ENCODE results near the gene TMEM236. TPM values are rescaled to one million over a fixed set of nuclear protein-coding genes. Genes with fewer than 3 reads are reported as not detected.

Gene TMEM236
- total RNA-seq, 2 donors from 2014 or later: 0.14 to 0.45 TPM

DNA sequence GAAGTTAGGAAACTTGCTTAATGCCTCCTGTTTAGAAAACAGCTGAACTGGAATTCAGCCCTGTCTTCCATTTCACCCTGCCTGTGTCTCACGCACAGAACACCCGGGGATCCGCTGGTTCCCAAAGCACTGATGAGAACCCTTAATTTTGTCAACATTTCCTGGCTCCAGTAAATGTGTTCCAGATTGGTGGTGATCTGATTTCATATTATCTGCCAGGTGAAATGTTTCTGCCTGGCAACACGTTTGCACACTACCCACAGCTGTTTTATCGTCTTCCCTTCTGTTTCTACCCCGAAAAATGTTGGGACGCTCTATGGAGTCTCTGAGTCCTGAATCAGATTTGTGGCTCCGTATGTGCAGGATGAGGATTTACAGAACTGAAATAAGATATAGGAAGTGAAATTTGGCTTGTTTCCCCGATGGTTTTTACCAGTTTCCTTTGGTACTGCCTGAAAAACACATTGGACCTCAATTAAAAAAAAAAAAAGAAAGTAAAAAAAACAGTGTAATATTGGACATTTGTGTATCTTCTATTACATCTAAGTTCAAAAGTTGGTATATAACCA lies 86.2 kb downstream of the TMEM236 start:
- no peaks in the 10 kb centered on the region for H3K4me1 ChIP-seq (replicated peaks)
- no peaks in the 10 kb centered on the region for H3K36me3 ChIP-seq
- no peak for DNase-seq (ENCODE audit: low spot score)
- no peak overlapping the region for H3K4me3 ChIP-seq
- no peak overlapping the region for H3K27ac ChIP-seq
- intact Hi-C loops (cut with DNase I): no loop called here
- WGBS: 36% methylated on average over 9 of the region's 9 CpGs
- no peaks in the 10 kb centered on the region for H3K27me3 ChIP-seq (replicated peaks; ENCODE audit: insufficient read depth)
- no peaks in the 10 kb centered on the region for H3K9me3 ChIP-seq
- TF ChIP-seq CTCF (IDR thresholded peaks at IDR 0.05): no peak
- no peak for TF ChIP-seq POLR2A (IDR thresholded peaks at IDR 0.05)
- no peak for TF ChIP-seq POLR2AphosphoS5 (IDR thresholded peaks at IDR 0.05)

GRCh38 chr10:17841050-17841449 lies 89.0 kb downstream of the TMEM236 start:
- Histone ChIP-seq H3K27ac (no peak overlapping the region), H3K36me3 (no peaks in the 10 kb centered on the region), H3K4me1 (replicated peaks) (no peaks in the 10 kb centered on the region), H3K27me3 (replicated peaks; ENCODE audit: insufficient read depth) (no peaks in the 10 kb centered on the region), H3K9me3 (no peaks in the 10 kb centered on the region), H3K4me3 (no peak overlapping the region)
- TF ChIP-seq CTCF (IDR thresholded peaks at IDR 0.05): no peak
- TF ChIP-seq POLR2AphosphoS5 (IDR thresholded peaks at IDR 0.05): no peak
- no peak for TF ChIP-seq POLR2A (IDR thresholded peaks at IDR 0.05)
- DNase-seq (ENCODE audit: low spot score): no peak
- intact Hi-C loops (cut with DNase I): no loop called here
- WGBS: 92% methylated on average over 1 of the region's 1 CpG

- no peaks in the 10 kb centered on the region for H3K4me1 ChIP-seq (replicated peaks)
- WGBS: 89% methylated on average over 5 of the region's 5 CpGs
- no peaks in the 10 kb centered on the region for H3K27me3 ChIP-seq (replicated peaks; ENCODE audit: insufficient read depth)
- no peak overlapping the region for H3K27ac ChIP-seq
- TF ChIP-seq POLR2A (IDR thresholded peaks at IDR 0.05) (no peak), POLR2AphosphoS5 (IDR thresholded peaks at IDR 0.05) (no peak), CTCF (IDR thresholded peaks at IDR 0.05) (no peak)
- DNase-seq (ENCODE audit: low spot score): no peak
- intact Hi-C loops (cut with DNase I): no loop called here
- H3K9me3 ChIP-seq: no peaks in the 10 kb centered on the region
- no peak overlapping the region for H3K4me3 ChIP-seq
- H3K36me3 ChIP-seq: no peaks in the 10 kb centered on the region
Observed at GRCh38 chr10:17842641-17843040, 90.6 kb downstream of the TMEM236 start.

DNA sequence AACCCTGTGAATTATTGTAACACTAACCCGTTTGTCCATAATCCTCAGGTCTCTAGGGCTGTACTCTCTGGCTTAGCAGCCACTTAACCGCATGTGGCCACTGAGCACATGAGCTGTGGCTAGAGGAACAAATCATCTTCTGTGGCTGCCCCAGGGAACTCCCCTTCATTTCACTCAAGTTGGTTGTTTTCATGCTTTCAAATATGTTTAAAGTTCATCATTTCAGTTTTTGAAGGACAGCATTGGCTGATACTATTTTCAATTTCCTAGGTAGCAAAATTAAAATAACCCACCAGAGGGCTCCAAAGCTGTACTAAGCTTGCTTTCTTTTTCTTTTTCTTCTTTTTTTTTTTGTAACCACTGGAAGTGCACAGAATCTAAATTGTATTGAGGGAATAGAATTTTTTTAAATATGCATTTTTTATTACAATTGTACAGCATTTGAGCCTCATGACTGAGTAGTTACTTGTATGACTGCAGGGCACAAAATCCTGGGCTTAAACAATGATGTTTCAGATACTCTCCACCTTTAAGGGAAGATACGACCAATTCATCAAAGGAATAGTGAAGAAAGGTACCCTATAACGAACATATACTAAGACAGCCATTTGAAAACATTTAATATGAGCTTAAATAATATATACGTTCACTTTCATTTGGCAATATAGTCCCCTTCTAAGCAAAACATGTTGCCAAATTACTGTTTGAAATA lies 95.7 kb downstream of the TMEM236 start:
- H3K36me3 ChIP-seq: no peaks in the 10 kb centered on the region
- WGBS: 58% methylated on average over 5 of the region's 5 CpGs
- H3K4me1 ChIP-seq (replicated peaks): no peaks in the 10 kb centered on the region
- no peaks in the 10 kb centered on the region for H3K9me3 ChIP-seq
- intact Hi-C loops (cut with DNase I): loop anchor here (2.0 to 5.0 kb wide), 2 partner anchors 370 to 389 kb away; no protein-coding TSS in a partner anchor
- H3K27ac ChIP-seq: no peak overlapping the region
- no peak for DNase-seq (ENCODE audit: low spot score)
- TF ChIP-seq CTCF (IDR thresholded peaks at IDR 0.05) (peak in 1 of 4 experiments; percentile 36), POLR2AphosphoS5 (IDR thresholded peaks at IDR 0.05) (no peak), POLR2A (IDR thresholded peaks at IDR 0.05) (no peak)
- no peaks in the 10 kb centered on the region for H3K27me3 ChIP-seq (replicated peaks; ENCODE audit: insufficient read depth)
- no peak overlapping the region for H3K4me3 ChIP-seq

DNA sequence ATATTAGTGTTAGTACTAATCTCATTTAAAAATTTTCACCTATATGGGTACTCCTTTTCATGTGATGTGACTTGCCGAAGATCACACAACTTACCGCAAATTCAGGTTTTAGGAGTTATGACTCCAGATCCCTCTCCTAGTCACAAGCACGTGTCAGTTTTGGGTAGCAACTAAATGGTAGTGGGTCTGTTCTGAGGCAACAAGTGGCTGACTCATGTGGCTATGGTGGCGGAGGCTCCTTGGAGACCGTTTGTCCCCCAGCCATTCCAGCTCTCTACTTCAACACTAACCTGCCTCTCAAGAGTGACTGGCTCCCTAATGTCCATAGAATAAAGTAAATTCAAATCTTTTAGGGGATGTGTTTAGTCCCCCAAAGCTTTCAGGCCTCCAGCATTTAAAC lies 96.6 kb downstream of the TMEM236 start:
- no peaks in the 10 kb centered on the region for H3K4me1 ChIP-seq (replicated peaks)
- WGBS: 83% methylated on average over 5 of the region's 5 CpGs
- no peak overlapping the region for H3K27ac ChIP-seq
- intact Hi-C loops (cut with DNase I): loop anchor here (5.0 kb wide), 1 partner anchor 369 kb away; no protein-coding TSS in a partner anchor
- H3K4me3 ChIP-seq: no peak overlapping the region
- DNase-seq (ENCODE audit: low spot score): no peak
- H3K27me3 ChIP-seq (replicated peaks; ENCODE audit: insufficient read depth): no peaks in the 10 kb centered on the region
- TF ChIP-seq CTCF (IDR thresholded peaks at IDR 0.05): no peak
- no peaks in the 10 kb centered on the region for H3K9me3 ChIP-seq
- no peaks in the 10 kb centered on the region for H3K36me3 ChIP-seq
